Uterus (tissue), 4 donors: Measurements from ENCODE around the gene TRIM28. TPM values are rescaled to one million over a fixed set of nuclear protein-coding genes. Genes with fewer than 3 reads are reported as not detected.

Experiments used
- DNase-seq, 2 donors: peaks; one replicate each; pipeline ENCODE4 v3.0.0-alpha.2; 2019 to 2020
- H3K27ac ChIP-seq, 2 donors: fragments of 200-600 bp; sonication (generic); 1 replicate in 1 of 2; 2 replicates in 1 of 2; pipeline ENCODE4 v1.5.1; 2016 to 2018
- H3K27me3 ChIP-seq, 2 donors: fragments of 200-600 bp; sonication (generic); one replicate each; pipeline ENCODE4 v1.5.1; 2018 to 2019; ENCODE audit warnings: control low read depth in 1 of 2
- H3K36me3 ChIP-seq, 2 donors: fragments of 200-600 bp; sonication (generic); one replicate each; pipeline ENCODE4 v1.5.1; 2019; ENCODE audit warnings: control low read depth in 1 of 2
- H3K4me1 ChIP-seq, 2 donors: fragments of 200-600 bp; sonication (generic); one replicate each; pipeline ENCODE4 v1.5.1; 2018 to 2019; ENCODE audit warnings: control low read depth in 1 of 2
- H3K4me3 ChIP-seq, 2 donors: fragments of 200-600 bp; sonication (generic); 1 replicate in 1 of 2; 2 replicates in 1 of 2; pipeline ENCODE4 v1.5.1; 2018 to 2019; ENCODE audit warnings: mild to moderate bottlenecking in 1 of 2
- H3K9me3 ChIP-seq, 2 donors: fragments of 200-600 bp; sonication (generic); one replicate each; pipeline ENCODE4 v1.5.1; 2019; ENCODE audit warnings: control low read depth in 1 of 2
- POLR2A ChIP-seq, 2 donors: fragments of 450-650 bp; IDR thresholded peaks; one replicate each; pipeline ENCODE4 v1.6.1; 2016; ENCODE audit warnings: antibody characterized with exemption in 2 of 2, mild to moderate bottlenecking in 1 of 2, moderate library complexity in 1 of 2
- intact Hi-C: fragments of 100-400 bp; cut with DNase I; formaldehyde crosslinking; loops from one replicate; pipeline ENCODE4 v1.15.1; 2023; ENCODE audit warnings: low total_unique reads
- total RNA-seq, 4 donors: library from RNA; depleted of rRNA in 3 of 4; stranded (reverse); fragments of >200 nt in 3 of 4; gene quantifications; one replicate each; pipeline versions ENCODE4 v1.1.0 to v1.2.4, GENCODE V29; 2014 to 2023
- TF ChIP-seq, protein P1 (sequence below), 4 experiments: fragments of 200-600 bp in 2 of 4; fragments of 450-650 bp in 2 of 4; sonication (generic) in 2 of 4; IDR thresholded peaks; one replicate each; pipeline ENCODE4 v1.5.1; 2016 to 2019; ENCODE audit warnings: antibody characterized with exemption in 4 of 4, mild to moderate bottlenecking in 2 of 4, moderate library complexity in 1 of 4
- donor health status: DM: yes; HTN: yes; CAD: no.

TRIM28 gene
- total RNA-seq, 4 donors from 2014 or later: 192 to 322 (median 280) TPM

DNA sequence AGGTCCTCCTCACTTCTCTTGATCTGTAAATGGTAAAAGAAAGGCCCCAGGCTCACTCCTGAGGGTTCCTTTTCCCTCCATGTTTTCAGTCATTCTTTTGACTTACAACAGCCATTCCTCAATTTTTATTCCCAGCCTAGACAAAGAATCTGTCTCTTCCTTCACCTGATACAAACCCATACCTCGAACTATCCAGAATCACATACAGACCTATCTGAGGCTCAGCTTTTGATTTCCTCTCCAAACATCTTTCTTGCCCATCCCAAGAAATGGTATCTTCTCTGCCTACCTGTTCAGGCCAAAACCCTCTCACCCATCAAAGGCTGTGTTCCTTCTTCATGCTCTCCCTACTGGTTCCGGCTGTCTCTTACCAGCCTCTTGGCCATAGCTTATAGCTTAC, 8.8 kb downstream of the TRIM28 start:
- H3K36me3 ChIP-seq: no peaks in the 10 kb centered on the region
- no peaks in the 10 kb centered on the region for H3K27me3 ChIP-seq
- peaks cover 11 to 13% of the 10 kb centered on the region in 2 donors for H3K4me1 ChIP-seq
- intact Hi-C loops: no loop called here
- H3K4me3 ChIP-seq: no peak overlapping the region
- no peak for TF ChIP-seq POLR2A (IDR thresholded peaks at IDR 0.05)
- TF ChIP-seq, protein P1, sequence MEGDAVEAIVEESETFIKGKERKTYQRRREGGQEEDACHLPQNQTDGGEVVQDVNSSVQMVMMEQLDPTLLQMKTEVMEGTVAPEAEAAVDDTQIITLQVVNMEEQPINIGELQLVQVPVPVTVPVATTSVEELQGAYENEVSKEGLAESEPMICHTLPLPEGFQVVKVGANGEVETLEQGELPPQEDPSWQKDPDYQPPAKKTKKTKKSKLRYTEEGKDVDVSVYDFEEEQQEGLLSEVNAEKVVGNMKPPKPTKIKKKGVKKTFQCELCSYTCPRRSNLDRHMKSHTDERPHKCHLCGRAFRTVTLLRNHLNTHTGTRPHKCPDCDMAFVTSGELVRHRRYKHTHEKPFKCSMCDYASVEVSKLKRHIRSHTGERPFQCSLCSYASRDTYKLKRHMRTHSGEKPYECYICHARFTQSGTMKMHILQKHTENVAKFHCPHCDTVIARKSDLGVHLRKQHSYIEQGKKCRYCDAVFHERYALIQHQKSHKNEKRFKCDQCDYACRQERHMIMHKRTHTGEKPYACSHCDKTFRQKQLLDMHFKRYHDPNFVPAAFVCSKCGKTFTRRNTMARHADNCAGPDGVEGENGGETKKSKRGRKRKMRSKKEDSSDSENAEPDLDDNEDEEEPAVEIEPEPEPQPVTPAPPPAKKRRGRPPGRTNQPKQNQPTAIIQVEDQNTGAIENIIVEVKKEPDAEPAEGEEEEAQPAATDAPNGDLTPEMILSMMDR (IDR thresholded peaks at IDR 0.05): no peak
- H3K27ac ChIP-seq: no peak overlapping the region
- no peak for DNase-seq
- H3K9me3 ChIP-seq: no peaks in the 10 kb centered on the region

DNA sequence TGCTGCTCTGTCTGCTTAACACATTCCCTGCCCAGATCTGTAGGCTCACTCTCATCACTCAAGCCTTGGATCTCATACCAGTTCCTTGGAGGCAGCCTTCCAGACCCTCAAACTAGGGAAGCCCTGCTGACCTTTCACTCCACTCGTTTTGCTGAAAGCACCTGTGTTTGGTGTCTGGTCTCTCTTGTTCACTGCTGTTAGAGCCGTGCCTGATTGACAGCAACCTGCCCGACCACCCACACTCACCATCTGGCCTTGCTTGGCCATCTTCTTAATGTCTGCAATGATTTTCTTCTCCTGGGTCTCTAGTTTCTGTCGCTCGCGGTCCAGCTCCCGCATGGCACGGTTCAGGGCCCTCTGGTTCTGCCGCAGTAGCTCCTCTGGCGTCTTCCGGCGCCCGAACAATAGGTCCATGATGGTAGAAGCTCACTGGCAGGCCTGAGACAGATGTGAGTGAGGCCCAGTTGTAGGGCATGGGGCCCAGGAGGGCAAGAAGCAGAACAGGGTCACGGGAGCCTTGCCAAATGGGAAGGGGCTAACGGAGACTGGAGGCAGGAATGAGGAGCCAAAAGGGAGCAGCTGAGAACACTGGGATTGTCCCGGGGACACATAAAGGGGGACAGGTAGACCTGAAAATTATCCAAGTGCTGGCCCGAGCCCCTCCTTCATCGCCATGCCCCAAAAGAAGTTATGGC, 10.1 kb downstream of the TRIM28 start:
- Histone ChIP-seq H3K9me3 (no peaks in the 10 kb centered on the region), H3K27ac (peak overlapping the region; percentile 91 to 94), H3K4me3 (peak overlapping the region; percentile 69 to 77), H3K27me3 (no peaks in the 10 kb centered on the region), H3K4me1 (peaks cover 11 to 12% of the 10 kb centered on the region in 2 donors), H3K36me3 (no peaks in the 10 kb centered on the region)
- TF ChIP-seq POLR2A (IDR thresholded peaks at IDR 0.05): no peak
- TF ChIP-seq, protein P1 (IDR thresholded peaks at IDR 0.05): no peak
- DNase-seq: peak in 1 of 2 donors; percentile 38
- intact Hi-C loops: no loop called here

DNA sequence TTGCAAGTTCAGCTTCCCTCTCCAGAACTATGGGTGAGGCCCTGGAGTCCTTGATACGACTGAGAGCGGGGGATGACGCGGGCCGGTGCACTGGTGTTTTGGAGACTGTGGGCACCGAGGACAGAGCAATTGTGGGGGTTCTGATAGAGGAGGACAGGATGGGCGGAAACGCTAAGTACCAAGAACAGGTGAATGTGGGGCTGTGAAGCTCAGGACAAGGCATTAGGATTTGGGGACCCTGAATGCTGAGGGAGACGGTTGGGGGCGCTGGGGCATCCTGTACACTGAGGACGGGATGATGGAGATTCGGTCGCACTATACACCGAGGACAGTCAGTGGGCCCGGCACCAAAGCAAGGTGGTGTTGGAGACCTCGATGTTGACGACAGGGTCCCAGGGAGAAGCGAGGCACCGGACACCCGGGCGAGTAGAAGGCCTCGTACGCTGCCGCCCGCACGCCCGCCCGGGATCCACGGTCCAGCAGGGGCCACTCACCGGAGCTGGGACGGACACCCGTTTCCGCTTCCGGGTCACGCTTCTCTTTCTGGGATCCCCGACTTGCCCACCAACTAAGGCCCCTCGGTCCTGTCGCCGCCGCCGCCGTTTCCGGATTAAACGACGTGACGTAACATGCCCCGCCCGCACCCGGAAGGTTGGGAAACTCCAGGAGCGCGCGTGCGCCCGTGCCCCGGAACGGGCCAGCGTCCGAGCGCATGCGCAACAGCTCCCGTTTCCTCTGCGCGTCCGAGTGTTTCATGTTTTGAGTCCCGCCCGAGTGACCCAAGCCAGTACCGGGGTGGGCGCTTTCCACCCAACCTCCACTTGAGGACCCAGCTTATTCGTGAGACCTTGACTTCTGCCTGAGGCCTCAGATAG, 10.9 kb downstream of the TRIM28 start, which contains the start of gene CHMP2A:
TSS of gene CHMP2A (minus strand) at position 612 of the 875 bp plus-strand sequence. CDS start 893 bp downstream, outside the sequence.
- TF ChIP-seq POLR2A (IDR thresholded peaks at IDR 0.05): peak in 1 of 2 donors; percentile 78
- TF ChIP-seq, protein P1 (IDR thresholded peaks at IDR 0.05): peak in 1 of 4 experiments; percentile 19
- peak within 1 kb of the TSS; percentile 91 to 94 for H3K27ac ChIP-seq
- no peaks in the 10 kb centered on the region for H3K9me3 ChIP-seq
- intact Hi-C loops: no loop called here
- peaks cover 11 to 12% of the 10 kb centered on the region in 2 donors for H3K4me1 ChIP-seq
- no peaks in the 10 kb centered on the region for H3K27me3 ChIP-seq
- H3K36me3 ChIP-seq: no peaks in the 10 kb centered on the region
- peak; percentile 99 for DNase-seq
- peak within 1 kb of the TSS; percentile 69 to 77 for H3K4me3 ChIP-seq

DNA sequence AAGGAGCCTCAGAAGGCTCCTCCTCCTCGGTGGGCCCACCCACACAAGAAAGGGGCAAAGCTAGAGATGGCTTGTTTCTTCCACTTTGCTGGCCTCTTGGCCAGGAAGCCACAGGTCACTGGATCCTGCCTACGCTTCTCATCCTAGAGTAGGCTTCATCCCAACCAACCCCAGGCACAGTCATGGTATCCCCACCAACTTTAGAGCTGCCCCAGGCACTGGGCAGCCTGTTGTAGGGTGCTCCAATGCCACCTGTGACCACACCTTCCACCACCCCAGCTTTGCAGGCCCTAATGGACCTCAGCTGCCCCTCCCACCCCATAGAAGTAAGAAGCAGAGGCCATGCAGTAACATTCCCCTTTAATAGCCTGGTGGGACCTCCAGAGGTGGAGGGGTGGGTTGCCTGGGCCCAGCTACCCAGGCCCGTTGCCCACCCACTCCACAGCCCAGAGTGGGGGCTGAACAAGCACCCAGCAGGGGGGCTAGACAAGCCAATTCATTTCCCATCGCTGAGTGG, 11.6 kb downstream of the TRIM28 start:
- no peak for DNase-seq
- Histone ChIP-seq H3K9me3 (no peaks in the 10 kb centered on the region), H3K27me3 (no peaks in the 10 kb centered on the region), H3K36me3 (no peaks in the 10 kb centered on the region), H3K4me3 (peak overlapping the region; percentile 69 to 77), H3K4me1 (peaks cover 11 to 12% of the 10 kb centered on the region in 2 donors), H3K27ac (peak overlapping the region; percentile 91 to 94)
- intact Hi-C loops: no loop called here
- no peak for TF ChIP-seq POLR2A (IDR thresholded peaks at IDR 0.05)
- TF ChIP-seq, protein P1 (IDR thresholded peaks at IDR 0.05): no peak
